NCI-H2107 treated with DMSO at 0.1 percent for 48 hours (cell line): ENCODE data around the gene ARID3B.
"Not testable (repeated sequence)": the region's sequence is repeated elsewhere in the genome, so short reads cannot be mapped to it uniquely, and the experiment has no call there.

ENCODE experiments used
- DNase-seq: peaks from one replicate; lab custom pipeline; 2025; ENCODE audit not compliant: unreplicated experiment; lab: John Stamatoyannopoulos, UW

The ARID3B gene

DNA sequence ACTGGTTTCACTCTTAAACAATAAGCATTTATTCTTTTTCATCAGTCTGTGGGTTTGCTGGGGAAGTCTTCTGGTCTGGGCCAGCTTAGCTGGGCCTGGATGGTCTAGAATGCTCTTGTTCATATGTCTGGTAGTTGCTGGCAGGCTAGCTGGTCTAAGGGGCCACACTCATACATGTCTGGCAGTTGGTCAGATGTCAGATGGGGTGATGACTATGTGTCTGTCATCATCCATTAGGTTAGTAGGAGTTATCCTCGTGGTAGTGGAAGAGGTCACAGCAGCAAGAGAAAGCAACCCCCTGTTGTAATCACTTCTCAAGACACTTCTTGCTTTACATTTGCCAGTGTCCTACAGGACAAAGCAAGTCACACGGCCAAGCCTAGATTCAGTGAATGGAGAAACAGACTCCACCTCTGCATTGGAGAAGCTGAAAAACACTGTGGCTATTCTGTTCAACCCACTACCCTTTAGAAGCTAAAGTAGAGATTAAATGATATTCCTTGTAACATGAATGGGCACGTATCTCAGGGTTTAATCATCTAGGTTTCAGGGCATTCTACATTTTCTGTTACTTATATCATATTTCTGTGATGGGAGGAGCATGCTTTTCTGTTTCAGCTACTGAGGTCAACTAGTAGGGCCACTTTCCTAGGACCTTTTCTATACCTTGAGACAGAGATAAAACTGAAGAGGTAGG, 5.5 kb upstream of the ARID3B start:
- DNase-seq = no peak

DNA sequence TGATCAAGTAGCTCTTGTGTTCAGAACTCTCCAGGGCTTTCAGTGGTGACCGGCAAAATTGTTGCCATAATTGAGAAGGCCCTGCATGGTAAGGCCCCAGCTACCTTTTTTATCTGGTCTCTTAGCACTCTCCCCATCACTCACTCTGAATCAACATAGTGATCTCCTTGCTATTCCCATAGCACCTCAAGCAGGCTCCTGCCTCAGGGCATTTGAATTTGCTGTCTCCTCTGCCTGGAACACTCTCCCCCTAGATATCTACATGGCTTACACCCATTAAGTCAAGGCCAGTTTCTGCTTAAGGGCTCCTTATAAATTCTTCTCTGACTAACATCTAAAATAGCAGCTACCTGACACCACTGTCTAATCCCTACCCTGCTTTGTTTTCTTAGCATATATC, 3.3 kb upstream of the ARID3B start:
- DNase-seq = no peak

DNA sequence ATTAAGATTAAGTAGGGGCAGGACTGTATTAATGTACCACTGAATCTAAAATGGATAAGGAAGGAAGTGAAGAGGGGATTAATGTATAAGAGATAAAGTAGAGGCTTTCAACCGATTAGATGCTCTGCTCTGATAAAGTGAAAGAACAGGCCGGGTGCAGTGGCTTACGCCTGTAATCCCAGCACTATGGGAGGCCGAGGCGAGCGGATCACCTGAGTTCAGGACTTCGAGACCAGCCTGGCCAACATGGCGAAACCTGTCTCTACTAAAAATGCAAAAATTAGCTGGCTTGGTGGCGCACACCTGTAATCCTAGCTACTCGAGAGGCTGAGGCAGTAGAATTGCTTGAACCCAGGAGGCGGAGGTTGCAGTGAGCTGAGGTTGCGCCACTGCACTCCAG, 1.5 kb upstream of the ARID3B start:
- DNase-seq = not testable (repeated sequence)

DNA sequence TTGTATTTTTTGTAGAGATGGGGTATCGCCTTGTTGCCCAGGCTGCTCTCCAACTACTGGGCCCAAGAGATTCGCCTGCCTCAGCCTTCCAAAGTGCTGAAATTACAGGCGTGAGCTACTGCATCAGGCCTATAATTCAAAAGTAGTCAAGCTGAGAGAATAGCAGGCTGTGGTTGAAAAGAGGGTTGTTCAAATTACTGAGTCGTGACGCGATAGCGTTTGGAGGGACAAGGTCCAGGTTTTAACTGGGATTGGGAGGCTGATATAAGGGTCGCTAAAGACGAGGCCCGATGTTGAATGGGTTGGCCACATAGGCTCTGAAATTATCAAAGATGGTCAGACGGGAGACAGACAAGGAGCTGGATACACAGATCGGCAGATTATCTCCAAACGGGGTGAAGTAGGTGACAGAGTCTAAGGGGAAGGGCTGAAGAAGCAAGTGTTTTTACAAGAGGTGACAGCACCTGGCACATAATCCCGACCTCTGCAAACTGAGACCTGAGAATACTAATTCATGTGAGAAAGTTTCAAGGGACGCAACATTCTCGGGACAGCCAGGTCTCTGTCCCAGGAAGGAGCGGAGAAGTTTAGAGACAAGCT, 759 bp upstream of the ARID3B start:
- DNase-seq = peak; percentile 22

GRCh38 chr15:74541494-74542165, 610 bp downstream of the ARID3B start:
- no peak for DNase-seq

- DNase-seq = no peak
Measured at GRCh38 chr15:74542166-74543042, 1.4 kb downstream of the ARID3B start.

- DNase-seq = no peak
Measured at GRCh38 chr15:74543043-74543422, 2.0 kb downstream of the ARID3B start.

DNA sequence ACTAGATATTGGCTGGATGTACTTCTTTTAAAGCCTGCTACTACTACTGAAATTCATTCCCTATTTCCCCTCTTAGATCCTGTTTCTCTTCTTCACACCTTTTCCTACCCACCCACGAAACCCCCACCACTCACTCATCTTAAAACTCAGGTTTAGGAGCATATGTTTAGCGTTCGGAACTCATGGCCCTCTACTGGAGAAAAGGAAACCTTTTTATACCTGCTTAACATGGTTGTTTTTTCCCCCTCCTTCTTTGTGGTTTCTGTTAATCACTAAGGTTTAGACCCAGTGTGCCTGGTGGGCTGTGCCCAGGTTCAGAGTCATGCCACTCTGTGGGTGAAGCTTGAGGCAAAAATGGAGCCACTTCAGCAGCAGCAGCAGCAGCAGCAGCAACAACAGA, 2.6 kb downstream of the ARID3B start:
- DNase-seq = no peak

DNA sequence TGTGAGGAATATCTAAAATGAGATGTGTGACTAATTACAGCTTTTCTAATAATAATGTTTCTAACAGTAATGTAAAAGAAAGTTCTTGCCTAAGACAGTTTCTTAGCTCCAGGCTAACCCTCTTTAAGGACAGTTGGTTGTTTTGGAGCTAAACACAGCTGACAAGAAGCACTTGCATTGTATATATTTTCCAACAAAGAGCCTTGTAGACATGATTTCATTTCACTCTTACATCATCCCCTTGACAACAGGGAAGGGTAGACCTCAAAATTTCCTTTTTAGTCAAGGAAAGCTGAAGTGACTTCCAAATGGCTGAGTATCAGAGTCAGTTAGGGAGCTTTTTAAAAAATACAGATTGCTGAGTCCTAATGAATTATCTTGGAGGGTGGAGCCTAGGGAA, 4.1 kb downstream of the ARID3B start:
- DNase-seq = no peak

GRCh38 chr15:74545776-74546656, 5.0 kb downstream of the ARID3B start:
- DNase-seq = peak; percentile 80

GRCh38 chr15:74547616-74548015, 6.6 kb downstream of the ARID3B start:
- no peak for DNase-seq

DNA sequence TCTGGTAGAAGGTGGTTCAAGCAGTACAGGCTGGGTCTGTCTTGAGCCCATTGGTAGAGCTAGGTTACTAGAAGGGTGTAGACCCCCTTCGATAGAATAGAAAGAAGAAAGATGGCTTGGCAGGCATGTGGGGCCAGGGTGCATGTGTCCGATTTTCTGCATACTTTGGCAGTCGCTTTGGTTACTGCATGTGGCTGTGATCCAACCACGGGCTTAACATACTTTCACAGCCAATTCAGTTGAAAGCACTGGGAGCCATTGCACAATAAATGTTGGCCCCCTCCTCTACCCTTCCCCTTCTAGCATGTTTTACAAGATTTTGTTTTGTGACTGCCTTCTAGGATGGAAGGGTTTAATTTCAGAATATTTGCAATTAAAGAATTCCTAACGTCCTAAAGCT, 7.2 kb downstream of the ARID3B start:
- no peak for DNase-seq

GRCh38 chr15:74549816-74550215, 8.8 kb downstream of the ARID3B start:
- no peak for DNase-seq

DNA sequence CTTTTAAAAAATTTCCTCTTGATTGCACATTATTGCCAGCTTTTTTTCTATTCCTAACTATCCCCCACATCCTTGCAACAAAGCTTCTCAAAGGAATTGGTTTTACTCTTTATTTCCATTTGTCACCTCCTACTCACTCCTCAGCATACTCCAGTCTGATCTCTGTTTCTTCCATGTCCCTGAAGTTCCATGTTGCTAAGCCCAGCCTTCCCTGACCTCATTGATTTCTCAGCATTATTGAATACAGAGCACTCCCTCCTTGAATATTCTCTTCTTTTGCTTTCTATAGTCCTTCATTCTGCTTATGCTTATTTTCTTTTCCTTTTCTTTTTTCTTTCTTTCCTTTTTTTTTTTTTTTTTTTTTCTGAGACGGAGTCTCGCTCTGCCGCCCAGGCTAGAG, 10.7 kb downstream of the ARID3B start:
- no peak for DNase-seq

DNA sequence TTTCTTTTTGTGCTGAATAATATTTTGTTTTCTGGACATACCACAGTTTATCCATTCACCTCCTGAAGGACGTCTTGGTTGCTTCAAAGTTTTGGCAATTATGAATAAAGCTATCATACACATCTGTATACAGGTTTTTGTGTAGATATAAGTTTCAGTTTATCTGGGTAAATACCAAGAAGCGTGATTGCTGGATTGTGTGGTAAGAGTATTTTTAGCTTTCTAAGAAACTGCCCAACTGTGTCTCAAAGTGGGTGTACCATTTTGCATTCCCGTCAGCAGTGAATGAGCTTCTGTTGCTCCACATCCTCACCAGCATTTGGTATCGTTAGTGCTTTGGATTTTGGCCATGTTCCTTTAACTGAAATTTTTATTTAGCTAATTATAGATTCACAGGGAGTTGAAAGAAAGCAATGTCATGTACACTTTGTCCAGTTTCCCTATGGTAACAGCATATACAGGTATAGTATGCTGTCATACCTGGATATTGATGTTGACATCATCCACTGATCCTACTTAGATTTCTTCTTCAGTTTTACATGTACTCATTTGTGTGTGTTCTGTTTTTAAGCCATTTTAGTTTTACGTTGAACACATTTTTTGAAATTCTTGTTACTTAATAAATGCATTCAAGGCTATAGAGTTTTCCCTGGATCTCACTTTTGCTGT, 11.9 kb downstream of the ARID3B start:
- DNase-seq = no peak

DNA sequence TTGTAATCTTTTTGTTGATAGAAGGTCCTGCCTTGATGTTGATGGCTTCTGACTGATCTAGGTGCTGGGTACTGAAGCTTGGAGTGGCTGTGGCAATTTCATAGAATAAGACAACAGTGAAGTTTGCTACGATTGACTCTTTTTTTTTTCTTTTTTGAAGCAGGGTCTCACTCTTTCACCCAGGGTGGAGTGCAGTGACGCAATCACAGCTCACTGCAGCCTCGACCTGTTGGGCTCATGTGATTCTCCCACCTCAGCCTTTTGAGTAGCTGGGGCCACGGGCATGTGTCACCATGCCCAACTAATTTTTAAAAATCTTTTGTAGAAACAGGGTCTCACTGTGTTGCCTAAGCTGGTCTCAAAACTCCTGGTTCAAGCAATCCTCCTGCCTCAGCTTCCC, 14.2 kb downstream of the ARID3B start:
- no peak for DNase-seq

- no peak for DNase-seq
Measured at GRCh38 chr15:74558706-74559105, 17.7 kb downstream of the ARID3B start.

GRCh38 chr15:74563442-74563841, 22.4 kb downstream of the ARID3B start:
- DNase-seq = no peak

GRCh38 chr15:74564182-74564581, 23.2 kb downstream of the ARID3B start:
- DNase-seq = no peak
